PC-3 (cell line): ENCODE results near the gene ABLIM1.

ENCODE experiments used
- EZH2 ChIP-seq: fragments of 300-600 bp; sonication (generic); IDR thresholded peaks from one replicate; pipeline ENCODE4 v1.6.1; 2017; ENCODE audit warnings: antibody characterized with exemption, mild to moderate bottlenecking, low read length; ENCODE audit not compliant: unreplicated experiment
- TF ChIP-seq, protein P1 (sequence below): fragments of 300-600 bp; sonication (generic); conservative IDR thresholded peaks from 2 replicates; pipeline ENCODE4 v1.5.1; 2017; ENCODE audit warnings: antibody characterized with exemption, low read depth, mild to moderate bottlenecking, low read length

DNA sequence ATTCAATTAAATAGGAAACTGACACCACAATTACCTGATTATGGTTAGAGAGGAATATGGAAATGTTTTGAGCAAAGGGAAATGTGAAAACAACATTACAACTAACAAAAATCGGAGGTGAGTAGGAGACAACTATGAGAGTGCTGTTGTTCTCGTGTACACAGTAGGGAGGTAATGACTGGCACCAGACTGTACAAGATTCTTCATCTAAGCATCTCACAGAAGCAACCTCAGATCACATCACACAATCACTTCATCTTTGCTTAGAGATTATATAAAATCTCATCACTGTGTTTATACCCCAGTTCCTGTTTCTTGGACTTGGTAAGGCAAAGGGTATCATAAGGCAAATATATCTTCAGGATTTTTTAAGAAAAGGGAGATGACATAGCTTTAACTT lies 14.9 kb downstream of the ABLIM1 start:
- TF ChIP-seq, protein P1, sequence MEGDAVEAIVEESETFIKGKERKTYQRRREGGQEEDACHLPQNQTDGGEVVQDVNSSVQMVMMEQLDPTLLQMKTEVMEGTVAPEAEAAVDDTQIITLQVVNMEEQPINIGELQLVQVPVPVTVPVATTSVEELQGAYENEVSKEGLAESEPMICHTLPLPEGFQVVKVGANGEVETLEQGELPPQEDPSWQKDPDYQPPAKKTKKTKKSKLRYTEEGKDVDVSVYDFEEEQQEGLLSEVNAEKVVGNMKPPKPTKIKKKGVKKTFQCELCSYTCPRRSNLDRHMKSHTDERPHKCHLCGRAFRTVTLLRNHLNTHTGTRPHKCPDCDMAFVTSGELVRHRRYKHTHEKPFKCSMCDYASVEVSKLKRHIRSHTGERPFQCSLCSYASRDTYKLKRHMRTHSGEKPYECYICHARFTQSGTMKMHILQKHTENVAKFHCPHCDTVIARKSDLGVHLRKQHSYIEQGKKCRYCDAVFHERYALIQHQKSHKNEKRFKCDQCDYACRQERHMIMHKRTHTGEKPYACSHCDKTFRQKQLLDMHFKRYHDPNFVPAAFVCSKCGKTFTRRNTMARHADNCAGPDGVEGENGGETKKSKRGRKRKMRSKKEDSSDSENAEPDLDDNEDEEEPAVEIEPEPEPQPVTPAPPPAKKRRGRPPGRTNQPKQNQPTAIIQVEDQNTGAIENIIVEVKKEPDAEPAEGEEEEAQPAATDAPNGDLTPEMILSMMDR: no peak
- TF ChIP-seq EZH2: no peak
